HG02840 (cell line): ENCODE measurements around the gene IP6K1.
"Not testable (repeated sequence)": the region's sequence is repeated elsewhere in the genome, so short reads cannot be mapped to it uniquely, and the experiment has no call there.

Experiments
- ATAC-seq: cut with Tn5 transposase; IDR thresholded peaks from one replicate; pipeline ENCODE4 v1.9.1; 2021; ENCODE audit warnings: mild to moderate bottlenecking, moderate library complexity, moderate number of reproducible peaks; ENCODE audit not compliant: unreplicated experiment, low FRiP score

IP6K1 gene

GRCh38 chr3:49695350-49696015 is 90.9 kb downstream of the IP6K1 start:
- ATAC-seq: not testable (repeated sequence)

- not testable (repeated sequence) for ATAC-seq
Observed at GRCh38 chr3:49694409-49695070, 91.8 kb downstream of the IP6K1 start.

GRCh38 chr3:49691481-49691880 is 94.9 kb downstream of the IP6K1 start:
- not testable (repeated sequence) for ATAC-seq

- ATAC-seq: not testable (repeated sequence)
Observed at GRCh38 chr3:49690856-49691255, 95.5 kb downstream of the IP6K1 start.

GRCh38 chr3:49689908-49690624 is 96.3 kb downstream of the IP6K1 start:
- ATAC-seq: not testable (repeated sequence)

- ATAC-seq: peak; percentile 77
Observed at GRCh38 chr3:49689046-49689907, 97.1 kb downstream of the IP6K1 start, which contains the start of the genes MST1 and RNF123. Gene MST1 (minus strand): TSS chr3:49689474. CDS start chr3:49688691, 783 bp downstream. Gene RNF123 (plus strand): TSS chr3:49689557. CDS start chr3:49691166, 1,609 bp downstream.

- ATAC-seq: peak; percentile 19
Observed at GRCh38 chr3:49688338-49689045, 97.8 kb downstream of the IP6K1 start.

- not testable (repeated sequence) for ATAC-seq
Observed at GRCh38 chr3:49687424-49687795, 98.9 kb downstream of the IP6K1 start.

GRCh38 chr3:49686769-49687423 is 99.4 kb downstream of the IP6K1 start:
- ATAC-seq: not testable (repeated sequence)

GRCh38 chr3:49686346-49686745 is 100.0 kb downstream of the IP6K1 start:
- ATAC-seq: not testable (repeated sequence)

- ATAC-seq: not testable (repeated sequence)
Observed at GRCh38 chr3:49685846-49686245, 100.5 kb downstream of the IP6K1 start.

- ATAC-seq: not testable (repeated sequence)
Observed at GRCh38 chr3:49685103-49685502, 101.2 kb downstream of the IP6K1 start.

- ATAC-seq: not testable (repeated sequence)
Observed at GRCh38 chr3:49684453-49684852, 101.9 kb downstream of the IP6K1 start.

GRCh38 chr3:49683162-49683561 is 103.2 kb downstream of the IP6K1 start:
- no peak for ATAC-seq

GRCh38 chr3:49681543-49681942 is 104.8 kb downstream of the IP6K1 start:
- ATAC-seq: no peak

GRCh38 chr3:49681232-49681522 is 105.2 kb downstream of the IP6K1 start:
- no peak for ATAC-seq

GRCh38 chr3:49680493-49681231 is 105.7 kb downstream of the IP6K1 start:
- no peak for ATAC-seq

- ATAC-seq: no peak
Observed at GRCh38 chr3:49675912-49676311, 110.4 kb downstream of the IP6K1 start.
